Gastroesophageal sphincter (tissue), 4 donors: ENCODE data around the gene GPATCH2L. TPM values are rescaled to one million over a fixed set of nuclear protein-coding genes. Genes with fewer than 3 reads are reported as not detected.
A peak's percentile ranks its signal among the peaks of the same experiment; 100 is the strongest.

Experiments
- ATAC-seq: fragments of 150-250 bp; one replicate; pipeline ENCODE4 v1.9.1; 2016; ENCODE audit warnings: mild to moderate bottlenecking, moderate library complexity
- H3K27ac ChIP-seq, 4 donors: fragments of 200-600 bp; sonication (generic) in 3 of 4; 1 replicate in 3 of 4; 2 replicates in 1 of 4; pipeline ENCODE4 v1.5.1; 2016 to 2019
- H3K27me3 ChIP-seq: fragments of 200-600 bp; sonication (generic); one replicate; pipeline ENCODE4 v1.5.1; 2019
- H3K36me3 ChIP-seq, 2 donors: fragments of 200-600 bp; sonication (generic); one replicate each; pipeline ENCODE4 v1.5.1; 2019; ENCODE audit warnings: control low read depth in 1 of 2
- H3K4me1 ChIP-seq, 3 donors: fragments of 200-600 bp; sonication (generic); 1 replicate in 2 of 3; 2 replicates in 1 of 3; pipeline ENCODE4 v1.5.1; 2016 to 2019; ENCODE audit warnings: control low read depth in 2 of 3
- H3K4me3 ChIP-seq, 2 donors: fragments of 200-600 bp; sonication (generic); one replicate each; pipeline ENCODE4 v1.5.1; 2019; ENCODE audit warnings: mild to moderate bottlenecking in 1 of 2, moderate library complexity in 1 of 2
- H3K9me3 ChIP-seq, 3 donors: fragments of 200-600 bp; sonication (generic); one replicate each; pipeline ENCODE4 v1.5.1; 2017 to 2019; ENCODE audit warnings: control low read depth in 2 of 3
- EP300 ChIP-seq: sonication (generic); formaldehyde crosslinking; IDR thresholded peaks from one replicate; pipeline ENCODE4 v1.6.1; 2017; ENCODE audit warnings: antibody characterized with exemption, mild to moderate bottlenecking
- POLR2A ChIP-seq, 2 donors: fragments of 450-650 bp; IDR thresholded peaks; one replicate each; pipeline ENCODE4 v1.6.1; 2017; ENCODE audit warnings: antibody characterized with exemption in 2 of 2, mild to moderate bottlenecking in 2 of 2, moderate library complexity in 1 of 2
- POLR2AphosphoS5 ChIP-seq: sonication (generic); formaldehyde crosslinking; IDR thresholded peaks from one replicate; pipeline ENCODE4 v1.6.1; 2017; ENCODE audit warnings: antibody characterized with exemption
- WGBS, 2 donors: methylation state at CpG; one replicate each; pipeline ENCODE4 v1.1.5; 2018; ENCODE audit warnings: low coverage in 1 of 2; 5-methylcytosine and 5-hydroxymethylcytosine counted together
- total RNA-seq, 4 donors: library from RNA; depleted of rRNA; stranded (reverse); fragments of >200 nt; gene quantifications; one replicate each; pipeline ENCODE4 v1.1.0, GENCODE V29; 2016
- TF ChIP-seq, protein P1 (sequence below), 4 experiments: fragments of 200-600 bp in 2 of 4; fragments of 450-650 bp in 2 of 4; sonication (generic) in 1 of 4; IDR thresholded peaks; one replicate each; pipeline ENCODE4 v1.5.1; 2017 to 2019; ENCODE audit warnings: antibody characterized with exemption in 4 of 4, mild to moderate bottlenecking in 2 of 4, moderate library complexity in 2 of 4

The GPATCH2L gene
- total RNA-seq, 4 donors from 2014 or later, result 34.2 to 64.0 (median 56.0) TPM

DNA sequence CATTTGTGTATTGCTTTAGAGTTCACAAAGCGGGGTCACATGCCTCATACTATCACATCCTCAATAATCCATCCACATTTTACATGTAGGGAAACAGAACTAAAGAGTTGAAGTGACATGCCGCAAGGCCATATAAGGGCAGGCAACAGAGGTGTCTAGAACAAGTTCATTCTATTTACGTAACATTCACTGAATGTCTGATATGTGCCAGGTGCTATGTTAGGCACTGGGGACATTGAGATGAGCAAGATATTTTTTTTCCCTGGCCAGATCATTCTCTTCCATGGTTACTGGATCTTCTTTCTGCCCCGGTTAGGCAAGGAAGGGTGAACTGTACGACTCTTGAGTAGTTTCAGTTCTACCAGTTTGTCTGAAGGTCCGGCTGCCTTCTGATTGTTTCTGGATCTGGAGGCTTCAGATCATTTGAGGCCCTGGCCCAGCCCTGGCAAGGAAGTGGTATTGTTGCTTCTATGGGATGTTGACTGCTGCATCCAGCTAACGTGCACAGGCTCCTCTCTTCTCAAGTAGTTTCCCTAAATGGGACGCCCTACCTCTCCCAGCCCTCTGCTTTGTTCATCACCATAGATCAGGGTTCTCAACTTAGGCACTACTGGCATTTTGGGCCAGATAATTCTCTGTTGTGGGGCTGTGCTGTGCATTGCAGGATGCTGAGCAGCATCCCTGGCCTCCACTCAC is 12.1 kb downstream of the GPATCH2L start:
- Histone ChIP-seq H3K27ac (peak overlapping the region; percentile 68 to 77 (median 76)), H3K9me3 (no peaks in the 10 kb centered on the region), H3K4me3 (no peak overlapping the region), H3K36me3 (peaks cover 6 to 39% of the 10 kb centered on the region in 2 donors), H3K4me1 (peaks cover 3 to 54% (median 6%) of the 10 kb centered on the region in 3 donors), H3K27me3 (no peaks in the 10 kb centered on the region)
- 54 to 61% methylated on average over 3 to 6 of the region's 8 CpGs for whole genome bisulfite sequencing, 2 donors
- peak; percentile 61 for ATAC-seq
- no peak for TF ChIP-seq POLR2A (IDR thresholded peaks at IDR 0.05)
- TF ChIP-seq EP300, result no peak
- TF ChIP-seq POLR2AphosphoS5, result no peak
- TF ChIP-seq, protein P1, sequence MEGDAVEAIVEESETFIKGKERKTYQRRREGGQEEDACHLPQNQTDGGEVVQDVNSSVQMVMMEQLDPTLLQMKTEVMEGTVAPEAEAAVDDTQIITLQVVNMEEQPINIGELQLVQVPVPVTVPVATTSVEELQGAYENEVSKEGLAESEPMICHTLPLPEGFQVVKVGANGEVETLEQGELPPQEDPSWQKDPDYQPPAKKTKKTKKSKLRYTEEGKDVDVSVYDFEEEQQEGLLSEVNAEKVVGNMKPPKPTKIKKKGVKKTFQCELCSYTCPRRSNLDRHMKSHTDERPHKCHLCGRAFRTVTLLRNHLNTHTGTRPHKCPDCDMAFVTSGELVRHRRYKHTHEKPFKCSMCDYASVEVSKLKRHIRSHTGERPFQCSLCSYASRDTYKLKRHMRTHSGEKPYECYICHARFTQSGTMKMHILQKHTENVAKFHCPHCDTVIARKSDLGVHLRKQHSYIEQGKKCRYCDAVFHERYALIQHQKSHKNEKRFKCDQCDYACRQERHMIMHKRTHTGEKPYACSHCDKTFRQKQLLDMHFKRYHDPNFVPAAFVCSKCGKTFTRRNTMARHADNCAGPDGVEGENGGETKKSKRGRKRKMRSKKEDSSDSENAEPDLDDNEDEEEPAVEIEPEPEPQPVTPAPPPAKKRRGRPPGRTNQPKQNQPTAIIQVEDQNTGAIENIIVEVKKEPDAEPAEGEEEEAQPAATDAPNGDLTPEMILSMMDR (IDR thresholded peaks at IDR 0.05), result no peak

DNA sequence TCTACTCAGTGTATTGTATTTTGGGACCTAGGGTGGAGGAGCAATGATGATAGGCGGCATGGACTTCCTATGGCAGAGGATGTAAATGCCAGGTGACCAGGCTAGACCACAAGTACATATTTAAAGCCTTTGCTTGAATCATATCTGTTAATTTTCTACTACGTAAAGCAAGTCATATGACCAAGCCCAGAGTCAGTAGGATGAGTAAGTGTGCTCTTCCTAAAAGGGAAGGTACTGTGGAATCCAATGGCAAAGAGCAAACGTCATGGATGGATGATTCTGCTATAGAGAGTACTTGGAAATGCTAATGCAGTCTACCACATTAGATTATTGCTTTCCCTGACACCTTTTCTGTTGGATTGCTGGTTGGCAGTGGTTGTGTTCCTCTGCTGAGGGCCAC is 16.8 kb downstream of the GPATCH2L start:
- TF ChIP-seq EP300, result no peak
- TF ChIP-seq, protein P1 (IDR thresholded peaks at IDR 0.05), result no peak
- TF ChIP-seq POLR2A (IDR thresholded peaks at IDR 0.05), result no peak
- no peak for TF ChIP-seq POLR2AphosphoS5
- H3K36me3 ChIP-seq, result peaks cover 6 to 67% of the 10 kb centered on the region in 2 donors
- H3K9me3 ChIP-seq, result no peaks in the 10 kb centered on the region
- no peak overlapping the region for H3K4me3 ChIP-seq
- WGBS, 2 donors, result 84 to 87% methylated on average over 2 of the region's 3 CpGs
- peaks cover 0 to 29% (median 6%) of the 10 kb centered on the region in 3 donors for H3K4me1 ChIP-seq
- ATAC-seq, result no peak
- H3K27ac ChIP-seq, result no peak overlapping the region
- H3K27me3 ChIP-seq, result no peaks in the 10 kb centered on the region

DNA sequence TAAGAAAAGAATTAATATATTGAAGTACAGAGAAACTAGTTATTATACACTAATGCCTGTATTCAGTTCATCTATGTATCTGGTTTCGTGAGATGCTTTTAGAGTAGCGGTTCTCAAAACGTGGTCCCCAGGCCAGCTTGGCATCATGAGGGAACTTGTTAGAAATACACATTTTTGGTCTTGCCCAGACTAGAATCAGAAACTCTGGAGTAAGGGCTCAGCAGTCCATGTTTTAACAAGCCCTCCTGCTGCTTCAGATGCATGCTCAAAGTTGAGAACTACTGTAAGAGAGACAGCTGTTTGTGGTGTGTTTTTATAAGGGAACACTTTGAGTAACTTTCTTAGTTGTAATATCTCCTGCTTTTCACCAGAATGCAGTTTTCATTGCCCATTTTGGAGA is 18.1 kb downstream of the GPATCH2L start:
- ATAC-seq, result no peak
- no peak overlapping the region for H3K27ac ChIP-seq
- WGBS, 2 donors, result 88 to 90% methylated on average over 3 of the region's 3 CpGs

DNA sequence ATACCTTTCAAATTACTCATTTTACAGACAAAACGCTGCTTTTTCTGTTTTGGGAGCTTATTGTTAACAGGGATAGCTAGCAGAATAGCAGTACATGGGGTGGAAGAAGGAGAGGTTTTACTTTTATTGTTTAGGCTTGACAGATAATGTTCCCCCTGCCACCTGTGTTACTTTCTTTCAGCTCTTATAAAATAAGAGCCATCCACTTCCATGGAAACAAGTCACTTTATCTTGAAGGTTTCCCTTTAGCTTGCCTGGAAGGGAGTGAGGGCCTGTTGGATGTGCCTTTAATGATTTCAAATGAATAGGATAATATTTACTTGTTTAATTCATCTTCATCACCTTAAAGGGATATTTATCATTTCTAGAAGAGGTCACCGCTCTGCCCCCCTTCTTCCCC is 23.3 kb downstream of the GPATCH2L start:
- H3K27me3 ChIP-seq, result no peaks in the 10 kb centered on the region
- peaks cover 0 to 37% (median 0%) of the 10 kb centered on the region in 3 donors for H3K4me1 ChIP-seq
- H3K36me3 ChIP-seq, result peaks cover 2 to 82% of the 10 kb centered on the region in 2 donors
- H3K9me3 ChIP-seq, result no peaks in the 10 kb centered on the region
- H3K4me3 ChIP-seq, result no peak overlapping the region
- ATAC-seq, result no peak
- 72 to 82% methylated on average over 2 of the region's 2 CpGs for WGBS, 2 donors
- no peak for TF ChIP-seq EP300
- TF ChIP-seq, protein P1 (IDR thresholded peaks at IDR 0.05), result no peak
- TF ChIP-seq POLR2A (IDR thresholded peaks at IDR 0.05), result no peak
- no peak for TF ChIP-seq POLR2AphosphoS5
- peak overlapping the region in 2 of 4 donors; percentile 57 to 59 for H3K27ac ChIP-seq

More for the DNA sequence above, 18.1 kb downstream of the GPATCH2L start:
- peaks cover 0 to 27% (median 0%) of the 10 kb centered on the region in 3 donors for H3K4me1 ChIP-seq
- no peaks in the 10 kb centered on the region for H3K27me3 ChIP-seq
- TF ChIP-seq EP300 (no peak), POLR2AphosphoS5 (no peak), POLR2A (IDR thresholded peaks at IDR 0.05) (no peak)
- TF ChIP-seq, protein P1 (IDR thresholded peaks at IDR 0.05), result no peak
- H3K4me3 ChIP-seq, result no peak overlapping the region
- peaks cover 6 to 79% of the 10 kb centered on the region in 2 donors for H3K36me3 ChIP-seq
- no peaks in the 10 kb centered on the region for H3K9me3 ChIP-seq

DNA sequence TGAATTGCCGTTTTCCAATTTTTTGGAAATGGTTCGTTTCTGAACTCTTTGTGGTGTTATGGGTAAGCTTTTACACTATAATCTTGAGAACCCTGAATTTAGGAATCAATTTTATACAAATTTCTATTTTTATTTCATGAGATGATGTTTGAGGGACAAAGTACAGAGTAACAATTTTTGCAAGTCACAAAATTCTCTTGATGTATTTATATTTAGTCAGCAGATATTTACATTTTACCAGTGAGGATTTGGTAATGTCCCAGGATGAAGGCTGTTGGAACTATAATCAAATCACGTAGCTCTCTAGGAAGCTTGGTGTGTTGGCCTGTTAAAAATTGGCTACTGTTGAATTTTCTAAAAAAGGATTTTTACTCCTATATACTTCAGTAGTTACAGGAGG is 24.2 kb downstream of the GPATCH2L start:
- ATAC-seq, result no peak
- H3K27me3 ChIP-seq, result no peaks in the 10 kb centered on the region
- peaks cover 0 to 34% (median 0%) of the 10 kb centered on the region in 3 donors for H3K4me1 ChIP-seq
- no peak overlapping the region for H3K4me3 ChIP-seq
- TF ChIP-seq, protein P1 (IDR thresholded peaks at IDR 0.05), result no peak
- no peak for TF ChIP-seq EP300
- no peak for TF ChIP-seq POLR2A (IDR thresholded peaks at IDR 0.05)
- TF ChIP-seq POLR2AphosphoS5, result no peak
- 47 to 53% methylated on average over 3 of the region's 3 CpGs for WGBS, 2 donors
- H3K27ac ChIP-seq, result peak overlapping the region in 2 of 4 donors; percentile 57 to 59
- no peaks in the 10 kb centered on the region for H3K9me3 ChIP-seq
- peaks cover 5 to 83% of the 10 kb centered on the region in 2 donors for H3K36me3 ChIP-seq
